Stimulated activated CD8-positive, alpha-beta memory T cell treated with anti-CD3 and anti-CD28 coated beads, Interleukin-7, amount 100 ng/mL, for 4 hours (primary cell): ENCODE measurements around the gene TMEM158.

Experiments
- DNase-seq, 2 donors: peaks; one replicate each; pipeline ENCODE4 v3.0.0-alpha.2; 2020; ENCODE audit warnings: low read depth in 2 of 2

TMEM158 gene

DNA sequence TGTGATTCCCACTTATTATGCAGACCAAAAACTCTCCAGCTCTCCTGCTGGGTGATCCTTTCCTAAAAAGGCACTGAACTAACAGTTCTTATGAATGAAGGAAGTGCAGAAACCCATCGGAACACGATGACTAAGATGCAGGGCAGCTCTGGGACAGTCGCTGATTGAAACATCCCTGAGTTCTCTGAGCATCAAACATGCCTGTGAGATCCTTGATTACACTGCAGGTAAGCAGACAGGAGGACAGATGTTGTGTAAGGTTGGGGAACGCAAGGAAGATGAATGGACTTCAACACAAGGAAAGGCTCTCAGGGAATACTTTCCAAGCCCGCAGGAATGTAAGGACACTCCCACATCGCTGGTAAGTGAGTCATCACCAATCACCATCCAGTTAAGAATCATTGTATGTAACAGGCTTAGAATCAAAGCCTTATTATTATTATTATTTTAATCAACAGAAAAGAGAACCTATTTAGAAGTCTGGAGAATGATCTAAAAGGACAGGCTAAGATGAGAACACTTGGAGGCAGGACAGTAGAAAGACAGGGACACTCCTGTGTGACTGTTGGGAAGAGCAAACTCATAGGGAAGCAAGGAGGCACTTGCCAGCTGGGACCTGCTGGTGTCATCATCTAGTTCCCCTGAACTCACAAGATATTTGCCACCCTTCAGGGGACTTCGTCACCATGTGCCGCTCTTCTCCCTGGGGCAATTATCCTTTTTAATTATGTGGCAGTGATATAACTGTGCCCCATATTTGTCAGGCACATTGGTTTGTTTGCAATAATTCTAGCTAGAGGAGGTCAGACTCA is 26.0 kb downstream of the TMEM158 start:
- DNase-seq: no peak

DNA sequence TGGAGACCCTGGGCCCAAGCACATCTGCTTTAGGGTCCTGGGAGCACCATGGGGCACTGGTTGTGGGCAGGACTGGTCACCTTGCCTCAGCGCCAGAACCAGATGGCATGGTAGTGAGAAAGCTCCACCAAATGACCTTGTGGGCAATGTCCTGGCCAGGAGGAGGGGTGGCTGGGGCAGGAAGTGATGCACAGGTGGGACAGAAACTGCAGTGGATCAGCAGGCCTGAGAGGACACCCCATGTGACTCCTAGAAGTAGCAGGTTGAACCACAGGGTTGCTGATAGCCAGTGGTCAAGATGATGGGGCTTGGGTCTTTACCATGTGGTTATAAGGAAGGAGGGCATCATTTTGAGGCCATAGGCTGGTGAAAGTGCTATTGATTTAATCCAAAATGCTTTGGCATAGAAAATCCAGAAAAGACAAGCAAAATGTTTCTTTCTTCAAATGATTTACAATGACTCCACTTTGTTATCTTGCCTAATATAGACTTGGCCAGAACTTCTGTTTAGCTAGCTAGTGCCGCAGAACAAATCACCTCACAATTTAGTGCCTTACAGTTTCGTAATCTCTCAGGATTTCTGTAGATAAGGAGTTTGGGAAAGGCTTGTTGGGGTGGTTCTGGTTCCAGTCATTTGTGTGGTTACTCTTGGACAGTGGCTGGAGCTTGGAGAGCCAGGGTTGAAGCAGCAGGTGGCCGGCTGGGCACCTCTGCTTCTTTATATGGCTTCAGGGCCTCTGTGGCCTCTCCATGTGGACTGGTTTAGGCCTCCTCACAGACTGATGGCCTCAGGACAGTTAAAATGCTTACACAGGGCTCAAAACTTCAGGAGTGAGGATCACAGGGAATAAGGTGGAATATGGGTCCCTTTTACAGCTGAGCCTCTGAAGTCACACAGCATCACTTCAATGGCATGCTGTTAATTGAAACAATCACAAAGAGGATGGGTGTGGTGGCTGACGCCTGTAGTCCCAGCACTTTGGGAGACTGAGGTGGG is 27.5 kb downstream of the TMEM158 start:
- no peak for DNase-seq

DNA sequence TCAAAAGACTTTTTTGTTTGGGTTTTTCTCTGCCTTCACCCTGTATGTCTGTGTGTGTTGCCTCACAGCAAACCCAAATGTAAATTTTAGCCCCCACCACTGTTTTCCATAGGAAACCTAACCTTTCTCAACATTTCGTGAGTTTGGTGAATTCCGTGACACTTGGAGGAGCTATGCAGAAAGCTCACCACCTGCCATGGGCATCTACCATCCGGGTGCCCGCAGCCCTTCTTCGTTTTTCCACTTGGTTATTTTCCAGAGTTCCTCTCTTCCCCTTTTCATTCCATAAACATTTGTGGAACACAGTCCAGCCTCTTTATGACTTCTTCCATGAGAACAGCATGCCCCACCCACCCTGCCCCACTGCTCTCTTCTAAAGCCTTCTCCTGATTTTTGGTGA is 31.3 kb downstream of the TMEM158 start:
- no peak for DNase-seq

DNA sequence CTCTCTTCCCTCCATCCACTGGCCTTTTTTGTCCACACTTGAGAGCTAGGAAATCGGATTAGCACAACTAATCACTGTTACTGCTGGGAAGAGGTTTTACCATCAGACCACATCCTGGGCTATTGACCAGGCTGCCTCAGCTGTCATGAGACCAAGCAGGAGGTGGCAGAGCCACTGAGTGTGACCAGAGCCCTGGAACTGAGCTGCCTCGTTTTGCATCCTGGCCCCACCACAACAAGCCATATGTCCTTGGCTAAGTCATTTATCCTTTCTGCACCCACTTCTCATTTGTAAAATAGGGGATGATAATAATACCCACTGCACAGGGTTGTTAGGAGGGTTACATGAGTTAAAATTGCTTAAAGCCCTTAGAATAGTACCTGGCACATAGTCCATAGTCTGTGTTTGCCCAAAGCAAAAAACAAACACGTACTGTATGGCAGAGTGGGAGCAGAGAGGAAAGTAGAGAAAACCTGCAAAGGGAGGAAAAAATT is 34.1 kb downstream of the TMEM158 start:
- DNase-seq: no peak

DNA sequence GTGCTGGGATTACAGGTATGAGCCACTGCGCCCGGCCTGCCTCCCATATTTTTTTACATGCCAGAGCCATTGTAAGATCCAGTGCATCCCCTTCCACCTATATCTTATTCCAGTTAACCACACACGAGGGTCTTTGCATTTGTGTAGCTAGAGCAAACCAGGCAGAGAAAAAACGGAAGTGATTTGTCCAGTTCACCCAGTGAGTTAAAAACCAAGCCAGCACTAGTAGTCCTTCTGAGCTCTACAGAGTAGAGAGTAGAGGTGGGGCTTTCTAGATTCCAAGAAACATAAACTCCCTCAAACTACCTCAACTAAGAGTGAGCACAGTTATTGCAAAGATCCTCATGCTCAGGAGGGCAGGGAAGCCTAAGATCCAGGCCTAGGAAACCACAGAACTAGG is 34.7 kb downstream of the TMEM158 start:
- DNase-seq: no peak

DNA sequence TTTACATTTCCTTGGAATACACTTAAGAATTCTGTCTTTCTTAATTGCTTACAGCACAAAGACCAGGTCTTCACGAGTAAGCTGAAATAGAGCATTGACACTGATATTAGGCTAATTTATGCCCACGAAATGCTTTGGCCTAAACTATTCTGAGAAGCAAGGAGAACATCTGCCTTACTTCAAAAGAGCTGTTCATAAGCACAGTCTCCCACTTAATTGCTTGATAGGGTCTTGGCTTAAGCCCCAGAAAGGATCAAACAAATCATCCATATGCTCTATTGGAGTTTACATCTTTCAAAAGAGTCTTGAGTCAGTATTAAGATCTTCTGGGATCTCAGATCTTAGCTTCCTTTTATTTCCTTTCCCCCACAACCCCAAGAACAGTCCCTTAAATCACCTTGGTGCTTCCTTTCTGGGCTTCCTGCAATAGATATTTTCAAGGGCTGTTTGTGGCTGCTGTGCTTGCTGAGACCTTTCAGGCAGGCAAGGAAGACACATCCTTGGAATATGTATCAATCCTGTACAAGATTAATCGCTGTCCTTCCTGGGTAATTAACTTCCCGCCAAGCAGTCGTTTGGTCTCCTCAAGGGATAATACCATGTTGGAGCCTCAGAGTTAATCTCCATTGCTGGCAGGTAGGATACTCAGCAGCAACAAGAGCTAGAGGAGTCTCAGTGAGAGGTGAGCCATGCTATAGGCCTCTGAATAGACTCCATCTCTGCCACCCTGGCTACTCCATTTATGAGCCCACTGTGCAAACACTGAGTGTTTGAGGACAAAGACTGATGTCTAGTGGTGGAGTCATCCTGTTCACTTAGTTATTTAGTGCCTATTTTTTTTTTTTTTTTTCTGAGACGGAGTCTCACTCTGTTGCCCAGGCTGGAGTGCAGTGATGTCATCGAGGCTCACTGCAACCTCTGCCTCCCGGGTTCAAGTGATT is 37.1 kb downstream of the TMEM158 start:
- no peak for DNase-seq

DNA sequence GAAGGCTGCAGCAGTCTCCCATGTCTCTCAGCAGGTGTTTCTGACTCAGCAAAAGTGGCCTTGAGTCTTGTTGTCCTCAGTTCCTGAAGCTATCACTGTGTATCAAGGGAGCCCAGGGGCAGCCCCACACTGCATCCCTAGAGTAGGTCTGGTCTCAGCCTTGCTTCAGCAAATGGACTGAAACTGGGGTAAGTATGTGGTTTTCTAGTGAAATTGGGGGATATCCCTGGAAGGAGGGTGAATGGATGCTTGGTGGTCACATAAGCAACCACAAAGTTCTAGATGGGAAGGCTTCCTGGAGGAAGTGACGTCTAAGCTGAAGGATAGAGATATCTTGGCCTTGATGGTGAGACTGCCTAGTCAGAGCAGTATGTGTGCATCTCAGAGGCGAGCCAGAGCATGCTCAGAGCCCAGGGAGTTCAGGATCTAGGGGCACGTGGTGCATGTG is 38.4 kb downstream of the TMEM158 start:
- no peak for DNase-seq

DNA sequence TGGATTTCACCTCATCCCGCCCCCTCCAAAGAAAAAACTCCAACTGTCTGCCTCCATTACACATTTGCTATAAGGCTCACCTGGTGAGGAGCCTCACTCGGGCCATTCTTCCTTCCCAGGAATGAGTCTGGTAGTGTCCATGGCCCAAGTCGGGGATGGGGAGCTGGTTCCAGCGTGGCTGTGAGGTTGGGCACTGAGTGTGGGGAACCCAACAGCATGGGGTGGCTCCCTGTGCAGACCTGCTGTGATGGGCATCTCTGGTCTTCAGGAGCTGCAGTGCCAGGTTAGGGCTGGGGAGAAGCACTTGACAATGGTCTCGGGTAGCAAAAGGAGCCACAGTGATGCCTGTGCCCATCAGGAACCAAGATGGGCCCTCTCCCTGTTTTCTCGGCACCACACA is 39.2 kb downstream of the TMEM158 start:
- DNase-seq: no peak

DNA sequence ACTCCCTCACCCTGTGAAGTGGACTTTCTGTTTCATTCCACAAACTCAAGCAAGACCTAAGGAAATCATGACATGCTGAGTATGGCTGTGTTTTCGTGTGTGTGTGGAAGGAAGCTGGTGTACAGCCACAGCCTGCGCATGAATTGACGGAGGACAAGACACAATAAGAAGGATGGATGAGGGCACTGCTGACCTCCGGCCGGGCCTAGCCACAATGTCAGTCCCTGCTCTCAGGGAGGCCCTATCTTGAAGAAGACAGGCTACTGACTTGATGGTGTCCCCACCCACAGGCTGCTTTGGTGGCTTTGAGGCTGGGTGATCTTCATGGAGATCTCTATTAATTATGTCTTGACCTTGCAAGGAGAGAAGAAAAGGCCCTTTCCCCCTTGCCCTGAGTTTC is 40.6 kb downstream of the TMEM158 start:
- no peak for DNase-seq

DNA sequence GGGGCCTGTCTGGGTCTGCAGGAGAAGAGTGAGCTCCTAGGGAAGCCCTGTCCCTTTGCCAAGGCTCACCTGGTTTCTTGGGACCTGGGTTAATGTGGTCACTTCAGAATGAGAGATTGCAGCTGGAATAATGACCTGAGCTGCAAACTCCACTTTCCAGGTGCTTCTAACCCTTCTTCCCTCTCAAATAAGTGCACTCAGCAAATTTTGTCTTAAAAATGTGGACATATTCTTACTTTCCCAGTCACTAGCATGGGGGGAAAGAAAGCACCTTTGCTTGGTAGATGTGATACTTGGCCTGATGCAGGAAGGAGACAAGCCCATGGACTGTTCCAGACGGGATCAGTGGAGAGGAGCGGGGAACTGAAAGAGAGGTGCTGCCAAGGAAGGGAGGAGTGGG is 41.0 kb downstream of the TMEM158 start:
- DNase-seq: no peak

DNA sequence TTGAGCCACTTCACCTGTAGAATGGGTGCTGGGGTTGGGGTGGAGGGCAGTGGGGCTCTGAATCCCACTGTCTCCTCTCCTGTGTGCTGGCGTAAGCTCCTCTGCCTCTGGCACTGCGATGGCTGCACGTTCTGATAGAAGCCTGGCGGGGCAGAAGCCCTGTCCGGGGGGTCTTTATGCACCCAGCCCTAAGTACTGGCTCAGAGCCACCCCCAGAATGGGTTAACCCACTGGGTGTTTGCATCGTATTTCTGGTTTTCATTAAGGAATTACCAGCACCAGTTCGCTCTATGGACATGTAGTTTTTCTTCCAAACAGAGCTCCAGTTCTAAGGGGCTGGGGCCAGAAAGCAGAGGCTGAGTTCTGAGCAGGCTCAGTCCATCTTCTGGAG is 42.2 kb downstream of the TMEM158 start:
- DNase-seq: no peak

DNA sequence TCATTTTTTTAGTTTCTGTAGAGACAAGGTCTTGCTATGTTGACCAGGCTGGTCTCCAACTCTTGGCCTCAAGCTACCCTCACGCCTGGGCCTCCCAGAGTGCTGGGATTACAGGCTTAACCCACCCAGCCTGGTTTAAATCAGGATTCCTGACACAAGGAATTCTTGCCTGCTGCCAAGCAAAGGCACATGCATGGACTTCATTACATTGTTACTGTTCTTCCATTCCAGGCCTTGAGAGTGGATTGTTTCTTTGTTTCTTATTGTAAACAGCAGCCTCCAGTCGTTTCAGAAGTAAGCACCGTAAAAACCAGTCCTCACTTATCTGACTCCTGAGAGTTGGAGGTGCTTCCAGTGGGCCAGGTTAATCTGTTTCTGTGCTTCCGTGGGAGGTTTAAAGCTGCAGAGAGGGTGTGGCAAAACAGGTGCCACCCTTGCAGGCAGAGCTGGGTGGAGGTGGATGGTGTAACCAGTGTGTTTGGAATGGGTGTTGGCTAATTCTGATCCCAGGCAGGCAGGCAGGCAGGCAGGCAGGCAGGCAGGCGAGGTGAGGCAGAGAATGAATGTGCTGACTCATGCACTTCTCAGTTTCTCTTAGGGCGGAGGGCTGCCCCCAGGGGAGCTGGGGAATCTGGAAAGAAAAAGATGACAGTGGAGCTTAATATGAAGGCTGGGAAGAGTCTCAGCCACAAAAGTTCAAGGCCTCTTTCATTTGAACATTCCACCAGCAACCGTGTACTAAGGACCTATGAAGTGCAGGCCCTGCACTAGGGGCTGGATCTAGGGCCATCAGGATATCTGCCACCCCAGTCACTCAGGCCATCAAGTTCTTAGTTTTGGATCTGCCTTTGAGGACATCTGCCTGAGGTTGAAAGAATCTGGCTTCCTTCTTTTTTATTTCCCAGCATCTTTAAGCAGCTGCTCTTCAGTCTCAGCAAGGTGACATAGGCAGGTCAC is 42.9 kb downstream of the TMEM158 start:
- DNase-seq: no peak

DNA sequence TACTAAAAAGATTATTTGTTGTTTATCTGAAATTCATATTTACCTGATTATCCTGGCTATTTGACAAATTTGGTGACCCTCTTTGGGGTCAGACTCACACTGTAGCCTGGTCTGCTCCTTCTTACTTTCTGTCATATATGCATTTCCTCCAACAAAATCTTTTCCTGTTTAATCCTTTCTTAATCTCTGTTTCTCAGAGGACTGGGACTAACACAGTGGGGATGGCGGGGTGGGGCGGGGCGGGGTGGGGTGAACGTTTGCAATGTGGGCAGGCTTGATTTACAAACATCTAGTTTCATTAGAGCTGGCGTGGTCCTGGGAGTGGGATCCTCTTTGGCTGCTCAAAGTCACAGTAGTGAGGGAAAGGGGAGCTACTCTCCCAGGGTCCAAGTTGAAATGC is 44.6 kb downstream of the TMEM158 start:
- DNase-seq: no peak

DNA sequence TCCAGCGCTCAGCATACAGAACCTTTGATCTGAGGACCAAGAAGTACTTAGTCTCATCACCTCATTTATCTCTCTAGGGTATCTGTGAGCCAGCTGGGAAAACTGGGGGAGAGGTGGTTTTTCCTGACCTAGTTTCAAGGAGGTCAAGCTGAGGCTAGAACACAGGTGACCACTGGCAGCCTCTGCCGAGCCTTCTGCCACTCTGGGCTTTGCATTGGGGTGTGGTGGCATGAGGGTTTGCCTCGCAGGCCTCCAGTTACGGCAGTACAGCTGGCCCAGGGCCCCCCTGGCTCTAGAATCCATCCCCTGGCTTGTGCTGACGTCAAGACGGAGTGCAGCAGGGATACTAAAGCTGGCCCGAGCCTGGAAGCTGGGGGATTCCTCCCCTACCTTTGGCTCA is 45.2 kb downstream of the TMEM158 start:
- no peak for DNase-seq

DNA sequence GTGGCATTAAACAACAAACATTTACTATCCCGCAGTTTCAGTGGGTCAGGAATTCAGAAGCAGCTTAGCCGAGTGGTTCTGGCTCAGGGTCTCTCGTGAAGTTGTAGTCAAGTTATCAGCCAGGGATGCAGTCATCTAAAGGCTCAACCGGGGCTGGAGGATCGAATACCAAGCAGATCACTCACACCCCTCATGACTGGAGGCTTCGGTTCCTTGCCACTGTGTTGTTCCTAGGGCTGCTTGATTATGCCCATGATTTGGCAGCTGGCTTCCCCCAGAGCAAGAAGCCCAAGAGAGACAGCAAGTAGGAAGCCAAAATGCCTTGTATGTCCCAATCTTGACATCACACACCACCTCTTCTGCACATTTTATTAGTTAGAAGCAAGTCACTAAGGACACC is 46.0 kb downstream of the TMEM158 start:
- DNase-seq: no peak

DNA sequence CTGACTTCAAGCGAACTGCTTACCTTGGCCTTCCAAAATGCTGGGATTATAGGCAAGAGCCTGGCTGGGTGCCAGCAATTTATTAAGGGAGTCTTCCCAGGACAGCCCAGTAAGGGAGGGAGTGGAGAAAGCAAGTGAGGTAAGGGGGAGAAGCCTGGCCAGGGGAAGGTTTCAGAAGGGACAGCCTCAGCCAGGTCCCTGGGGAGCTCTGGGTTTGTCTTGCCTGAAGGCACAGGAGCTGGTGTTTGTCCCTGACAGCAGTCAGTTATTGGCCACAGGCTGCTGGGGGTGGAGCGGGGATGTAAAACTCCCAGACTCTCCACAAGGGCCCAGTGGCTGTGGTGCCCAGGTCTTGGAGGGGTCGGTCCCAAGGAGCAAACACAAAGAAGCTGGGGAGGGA is 46.9 kb downstream of the TMEM158 start:
- no peak for DNase-seq

DNA sequence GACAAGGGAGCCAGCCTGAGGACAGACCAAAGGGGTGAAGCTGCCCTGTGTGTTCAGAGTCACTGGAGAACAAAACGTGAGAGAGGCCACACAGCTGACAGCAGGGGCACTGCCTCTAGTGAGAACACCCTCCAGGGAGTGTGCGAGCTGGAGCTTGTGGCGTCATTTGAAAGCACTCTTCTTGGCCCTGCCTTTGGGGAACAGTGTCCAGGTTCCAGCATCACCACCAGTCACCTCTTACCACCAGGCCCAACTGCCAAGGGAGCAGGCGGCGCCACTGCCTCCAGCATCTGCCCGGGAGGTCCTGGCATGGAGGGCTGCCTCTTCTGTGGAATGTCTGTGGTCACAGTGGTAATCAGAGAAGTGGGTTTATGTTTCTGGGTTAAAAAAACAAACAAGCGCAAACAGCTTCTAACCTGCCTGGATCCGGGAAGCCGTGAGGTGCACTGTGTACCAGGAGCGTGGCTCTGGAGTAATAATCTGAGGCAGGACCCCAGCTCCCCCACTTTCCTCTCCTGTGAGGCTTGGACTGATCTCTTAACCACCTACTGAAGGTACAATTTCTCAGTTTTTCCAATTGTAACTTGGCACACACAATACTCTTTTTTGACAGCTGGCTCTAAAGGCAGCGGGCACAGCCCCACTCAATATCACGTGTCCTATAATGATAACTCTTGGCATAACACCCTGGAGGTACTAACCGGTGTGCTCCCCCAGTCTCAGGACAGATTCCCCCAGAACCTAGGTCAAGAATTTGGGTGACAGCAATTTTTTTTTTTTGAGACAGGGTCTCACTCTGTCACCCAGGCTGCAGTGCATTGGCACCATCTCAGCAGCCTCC is 47.7 kb downstream of the TMEM158 start:
- no peak for DNase-seq

DNA sequence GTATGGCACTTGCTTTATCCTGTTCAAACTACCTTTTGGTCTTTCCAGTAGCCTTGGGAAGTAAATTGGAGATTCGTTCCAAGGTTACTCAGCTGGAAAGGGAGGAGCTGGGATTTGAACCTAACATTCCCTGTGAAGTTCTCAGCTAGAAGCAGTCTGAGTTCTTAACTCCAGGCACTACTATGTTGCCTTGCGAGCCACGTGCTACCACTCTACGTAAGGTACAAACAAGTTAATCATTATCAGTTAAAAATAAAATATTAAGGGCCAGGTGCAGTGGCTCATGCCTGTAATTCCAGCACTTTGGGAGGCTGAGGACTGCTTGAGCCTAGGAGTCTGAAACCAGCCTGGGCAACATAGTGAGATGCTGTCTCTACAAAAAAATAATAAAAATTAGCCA is 49.2 kb downstream of the TMEM158 start:
- no peak for DNase-seq
